HG02763 (cell line): Measurements from ENCODE around the gene TLR4.

ENCODE experiments used
- ATAC-seq: cut with Tn5 transposase; IDR thresholded peaks from one replicate; pipeline ENCODE4 v1.9.1; 2021; ENCODE audit warnings: mild to moderate bottlenecking, moderate library complexity; ENCODE audit not compliant: unreplicated experiment

Gene TLR4

DNA sequence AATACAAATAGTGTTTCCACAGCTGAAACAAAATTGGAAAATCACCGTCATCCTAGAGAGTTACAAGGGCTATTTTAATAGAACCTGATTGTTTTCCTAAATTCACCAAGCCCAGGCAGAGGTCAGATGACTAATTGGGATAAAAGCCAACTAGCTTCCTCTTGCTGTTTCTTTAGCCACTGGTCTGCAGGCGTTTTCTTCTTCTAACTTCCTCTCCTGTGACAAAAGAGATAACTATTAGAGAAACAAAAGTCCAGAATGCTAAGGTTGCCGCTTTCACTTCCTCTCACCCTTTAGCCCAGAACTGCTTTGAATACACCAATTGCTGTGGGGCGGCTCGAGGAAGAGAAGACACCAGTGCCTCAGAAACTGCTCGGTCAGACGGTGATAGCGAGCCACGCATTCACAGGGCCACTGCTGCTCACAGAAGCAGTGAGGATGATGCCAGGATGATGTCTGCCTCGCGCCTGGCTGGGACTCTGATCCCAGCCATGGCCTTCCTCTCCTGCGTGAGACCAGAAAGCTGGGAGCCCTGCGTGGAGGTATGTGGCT is at the start of gene TLR4:
TLR4 (plus strand) TSS at position 380 of the 552 bp plus-strand sequence; CDS start at position 450, 70 bp downstream.
- ATAC-seq, result peak; percentile 99

DNA sequence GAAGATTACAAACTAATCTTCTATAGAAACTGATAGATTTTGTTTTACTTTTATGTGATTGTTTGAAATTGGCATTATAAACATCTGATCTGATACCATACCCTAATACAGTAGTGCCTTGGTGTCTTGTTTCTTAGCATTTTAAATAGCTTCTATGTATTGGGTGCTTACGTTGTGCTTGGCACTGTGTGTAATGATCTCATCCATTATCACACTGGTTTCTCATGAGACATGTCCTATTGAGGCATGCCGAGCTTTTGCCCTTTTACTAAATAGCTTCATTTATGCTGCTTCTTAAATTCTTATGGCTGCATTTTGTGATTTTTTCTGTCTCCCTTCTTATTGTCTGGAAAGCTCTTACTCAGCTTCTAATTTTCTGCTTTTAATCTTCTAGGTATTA is 48.2 kb upstream of the TLR4 start:
- ATAC-seq, result no peak

DNA sequence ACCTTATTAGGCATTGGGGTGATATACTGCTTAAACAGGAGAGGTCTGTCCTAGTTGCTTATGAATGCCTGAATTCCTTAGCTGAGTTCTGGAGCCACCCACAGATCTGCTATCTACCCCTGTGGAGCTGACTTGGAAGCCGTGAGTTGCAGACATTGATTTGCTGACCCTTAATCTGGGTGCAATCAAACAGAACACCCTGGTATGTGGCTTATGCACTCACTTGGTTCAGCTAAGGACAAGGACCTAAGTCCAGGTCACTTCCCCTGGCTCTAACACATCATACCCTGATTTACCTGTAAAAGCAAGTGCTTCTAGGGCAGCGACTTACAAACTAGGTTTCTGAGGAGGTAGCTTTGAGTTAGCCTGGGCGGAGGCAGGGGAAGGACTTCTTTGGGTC is 41.6 kb upstream of the TLR4 start:
- no peak for ATAC-seq

DNA sequence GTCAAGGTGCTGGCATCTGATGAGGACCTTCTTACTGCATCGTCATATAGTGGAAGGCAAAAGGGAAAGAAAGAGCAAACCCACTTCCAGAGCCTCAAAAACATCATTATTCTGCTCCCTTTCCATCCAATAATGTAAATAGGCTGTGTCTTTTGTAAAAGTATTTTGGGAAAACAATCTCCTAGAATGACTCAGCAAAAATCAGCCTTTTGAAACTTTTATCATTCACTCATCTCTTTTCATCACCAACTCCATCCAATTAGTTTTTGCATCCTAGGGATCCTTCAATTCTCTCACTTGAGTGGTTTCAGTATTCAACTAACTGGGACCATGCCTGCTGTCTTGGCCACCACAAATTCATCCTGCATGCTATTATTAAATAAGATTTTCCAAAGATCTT is 39.8 kb upstream of the TLR4 start:
- ATAC-seq, result no peak

- ATAC-seq, result no peak
These were observed 38.4 kb upstream of the TLR4 start for GRCh38 chr9:117665601-117666385.

GRCh38 chr9:117671468-117671867 is 32.7 kb upstream of the TLR4 start:
- no peak for ATAC-seq

GRCh38 chr9:117672369-117672768 is 31.8 kb upstream of the TLR4 start:
- no peak for ATAC-seq

DNA sequence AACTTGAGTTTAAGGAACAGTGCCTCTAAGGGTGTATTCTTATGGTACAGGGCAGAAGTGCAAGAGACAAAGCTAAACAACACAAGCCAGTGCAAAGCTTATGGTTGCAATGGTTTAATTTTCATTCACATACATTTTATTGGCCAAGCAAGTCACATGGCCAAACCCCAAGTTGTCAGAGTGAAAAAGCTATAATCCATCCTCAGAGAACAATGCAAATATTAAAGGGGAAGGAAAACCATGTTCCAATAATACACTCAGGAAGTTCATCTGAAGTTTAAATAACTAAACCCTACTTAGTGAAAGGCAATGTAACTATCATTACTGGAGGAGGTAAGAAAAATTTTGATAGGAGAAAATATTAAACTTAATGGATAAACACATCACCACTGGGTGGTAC is 26.6 kb upstream of the TLR4 start:
- ATAC-seq, result no peak

GRCh38 chr9:117678871-117679270 is 25.3 kb upstream of the TLR4 start:
- ATAC-seq, result no peak

DNA sequence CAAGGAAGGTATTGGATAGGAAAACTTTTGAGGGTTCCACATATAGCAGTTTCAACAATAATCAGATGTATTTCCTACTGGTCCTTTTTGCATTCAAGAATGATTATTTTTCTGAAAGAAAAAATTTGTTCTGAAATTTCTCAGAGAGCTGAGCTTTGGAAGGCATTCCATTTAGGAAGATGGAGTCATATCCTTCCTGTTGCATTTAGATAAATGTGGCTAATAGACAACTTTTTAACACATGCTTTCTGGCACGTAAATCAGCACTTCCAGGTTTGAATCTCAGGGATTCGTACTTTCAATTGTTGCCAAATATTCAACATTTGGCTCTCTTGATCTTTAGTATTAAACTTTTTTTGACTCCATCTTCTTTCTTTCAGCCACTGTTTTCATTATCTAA is 24.8 kb upstream of the TLR4 start:
- no peak for ATAC-seq

- no peak for ATAC-seq
These were observed 22.3 kb upstream of the TLR4 start for GRCh38 chr9:117681888-117682287.

- peak; percentile 66 for ATAC-seq
These were observed 21.1 kb upstream of the TLR4 start for GRCh38 chr9:117682955-117683710.

- ATAC-seq, result no peak
These were observed 16.7 kb upstream of the TLR4 start for GRCh38 chr9:117687532-117687931.

DNA sequence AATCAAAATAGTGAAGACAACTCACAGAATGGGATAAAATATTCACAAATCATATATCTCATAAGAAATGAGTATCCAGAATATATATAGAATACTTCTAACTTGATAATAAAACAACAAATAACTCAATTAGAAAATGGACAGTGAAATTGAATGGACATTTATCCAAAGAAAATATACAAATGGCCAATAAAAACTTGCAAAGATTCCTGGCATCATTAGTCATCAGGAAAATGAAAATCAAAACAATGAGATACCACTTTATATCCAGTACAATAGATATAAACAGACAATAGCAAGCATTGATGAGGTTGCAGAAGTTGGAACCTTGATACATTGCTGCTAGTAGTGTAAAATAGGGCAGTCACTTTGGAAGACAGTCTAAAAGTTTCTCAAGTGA is 12.8 kb upstream of the TLR4 start:
- ATAC-seq, result no peak

GRCh38 chr9:117696154-117696553 is 8.0 kb upstream of the TLR4 start:
- ATAC-seq, result no peak

DNA sequence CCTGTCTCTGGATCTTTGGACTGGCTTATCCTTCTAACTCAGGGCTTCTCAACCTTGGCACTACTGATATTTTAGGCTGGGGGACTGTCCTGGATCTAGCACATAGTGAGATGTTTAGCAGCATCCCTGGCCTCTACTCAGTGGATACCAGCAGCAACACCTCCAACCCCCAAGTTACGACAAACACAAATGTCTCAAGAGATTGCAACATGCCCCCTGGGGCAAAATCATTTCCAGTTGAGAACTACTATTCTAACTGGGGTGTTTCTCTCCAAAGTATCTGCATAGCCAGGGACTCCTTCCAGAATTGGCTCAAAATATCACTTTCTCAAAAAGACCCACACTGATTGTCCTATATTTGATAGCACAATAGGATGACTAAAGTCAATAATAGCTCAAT is 7.2 kb upstream of the TLR4 start:
- ATAC-seq, result no peak

DNA sequence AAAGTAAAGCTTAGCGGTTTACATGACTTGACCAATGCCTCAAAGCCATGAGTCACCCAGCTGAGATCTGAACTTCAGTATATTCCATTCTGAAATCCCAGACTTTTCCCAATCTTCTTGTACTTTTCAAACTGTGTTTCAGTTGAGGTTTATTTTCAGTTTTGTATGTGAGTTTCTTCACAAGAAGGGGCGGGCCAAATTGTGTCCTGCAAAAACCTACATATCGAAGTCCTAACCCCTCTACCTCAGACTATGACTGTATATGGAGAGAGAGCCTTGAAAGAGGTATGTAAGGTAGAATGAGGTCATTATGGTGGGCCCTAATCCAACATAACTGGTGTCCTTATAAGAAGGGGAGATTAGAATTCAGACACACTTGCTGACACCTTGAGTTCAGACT is 666 bp upstream of the TLR4 start:
- ATAC-seq, result no peak

DNA sequence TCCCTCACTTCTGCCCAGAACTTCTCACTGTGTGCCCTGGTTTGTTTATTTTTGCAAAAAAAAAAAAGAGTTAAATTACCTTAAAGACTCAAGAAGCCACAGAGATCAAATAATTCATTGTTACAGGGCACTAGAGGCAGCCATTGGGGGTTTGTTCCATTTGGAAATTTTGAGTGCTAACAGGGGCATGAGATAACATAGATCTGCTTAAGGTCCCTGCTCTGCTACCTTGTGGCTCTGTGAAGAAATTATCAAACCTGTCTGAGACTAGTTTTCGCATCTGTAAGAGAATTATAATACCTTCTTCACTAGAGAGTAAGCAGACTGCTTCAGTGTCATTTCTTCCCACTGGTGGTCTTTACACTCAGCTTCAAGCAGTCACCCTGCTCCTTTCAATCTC is 394 bp downstream of the TLR4 start:
- no peak for ATAC-seq

- ATAC-seq, result no peak
These were observed 1.2 kb downstream of the TLR4 start for GRCh38 chr9:117705386-117705785.

GRCh38 chr9:117706421-117707116 is 2.4 kb downstream of the TLR4 start:
- no peak for ATAC-seq

GRCh38 chr9:117707561-117707960 is 3.4 kb downstream of the TLR4 start:
- ATAC-seq, result no peak
